Uterus (tissue), 2 donors: Measurements from ENCODE around the gene PIK3C2G.

Experiments used
- POLR2A ChIP-seq, 2 donors: fragments of 450-650 bp; IDR thresholded peaks; one replicate each; pipeline ENCODE4 v1.6.1; 2016; ENCODE audit warnings: antibody characterized with exemption in 2 of 2, mild to moderate bottlenecking in 1 of 2, moderate library complexity in 1 of 2
- TF ChIP-seq, protein P1 (sequence below), 4 experiments: fragments of 200-600 bp in 2 of 4; fragments of 450-650 bp in 2 of 4; sonication (generic) in 2 of 4; IDR thresholded peaks; one replicate each; pipeline ENCODE4 v1.5.1; 2016 to 2019; ENCODE audit warnings: antibody characterized with exemption in 4 of 4, mild to moderate bottlenecking in 2 of 4, moderate library complexity in 1 of 4

DNA sequence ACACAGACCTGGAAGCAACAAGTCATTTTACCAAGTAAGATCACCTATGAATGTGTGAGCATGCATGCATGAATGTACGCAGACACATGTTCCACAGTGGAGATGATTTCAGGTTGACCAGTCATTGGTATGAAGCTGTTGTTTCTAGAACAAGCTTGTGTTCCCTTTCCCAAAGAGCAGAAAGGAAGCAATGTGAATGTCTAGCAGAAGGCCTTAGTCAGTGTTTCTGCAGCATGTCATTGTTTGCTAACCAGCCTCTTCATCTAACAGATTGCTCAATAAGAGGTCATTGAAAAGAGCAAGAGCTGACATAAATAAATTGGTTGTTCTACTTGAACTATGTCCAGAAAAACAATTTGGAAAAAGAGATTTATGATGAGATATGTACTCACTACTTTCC is 285.1 kb downstream of the PIK3C2G start:
- TF ChIP-seq, protein P1, sequence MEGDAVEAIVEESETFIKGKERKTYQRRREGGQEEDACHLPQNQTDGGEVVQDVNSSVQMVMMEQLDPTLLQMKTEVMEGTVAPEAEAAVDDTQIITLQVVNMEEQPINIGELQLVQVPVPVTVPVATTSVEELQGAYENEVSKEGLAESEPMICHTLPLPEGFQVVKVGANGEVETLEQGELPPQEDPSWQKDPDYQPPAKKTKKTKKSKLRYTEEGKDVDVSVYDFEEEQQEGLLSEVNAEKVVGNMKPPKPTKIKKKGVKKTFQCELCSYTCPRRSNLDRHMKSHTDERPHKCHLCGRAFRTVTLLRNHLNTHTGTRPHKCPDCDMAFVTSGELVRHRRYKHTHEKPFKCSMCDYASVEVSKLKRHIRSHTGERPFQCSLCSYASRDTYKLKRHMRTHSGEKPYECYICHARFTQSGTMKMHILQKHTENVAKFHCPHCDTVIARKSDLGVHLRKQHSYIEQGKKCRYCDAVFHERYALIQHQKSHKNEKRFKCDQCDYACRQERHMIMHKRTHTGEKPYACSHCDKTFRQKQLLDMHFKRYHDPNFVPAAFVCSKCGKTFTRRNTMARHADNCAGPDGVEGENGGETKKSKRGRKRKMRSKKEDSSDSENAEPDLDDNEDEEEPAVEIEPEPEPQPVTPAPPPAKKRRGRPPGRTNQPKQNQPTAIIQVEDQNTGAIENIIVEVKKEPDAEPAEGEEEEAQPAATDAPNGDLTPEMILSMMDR (IDR thresholded peaks at IDR 0.05): no peak
- no peak for TF ChIP-seq POLR2A (IDR thresholded peaks at IDR 0.05)
